OCI-LY7 (cell line): ENCODE measurements around the gene UMAD1.

Source experiments
- CTCF ChIP-seq: fragments of 200-600 bp; sonication (generic); conservative IDR thresholded peaks from 2 replicates; pipeline ENCODE4 v1.5.1; 2014; ENCODE audit warnings: mild to moderate bottlenecking, antibody characterized with exemption, low read length, moderate library complexity, mixed read lengths
- EZH2phosphoT487 ChIP-seq: fragments of 200-600 bp; sonication (generic); IDR thresholded peaks from 2 replicates; pipeline ENCODE4 v1.6.1; 2018; ENCODE audit warnings: low read depth, borderline replicate concordance, mild to moderate bottlenecking, mixed run types, antibody characterized with exemption, low read length, moderate library complexity, mixed read lengths

GRCh38 chr7:7665031-7665430 is 24.5 kb downstream of the UMAD1 start:
- TF ChIP-seq CTCF (no peak), EZH2phosphoT487 (no peak)
